HG02678 (cell line): ENCODE measurements around the gene SLC5A1.

Experiments
- ATAC-seq: cut with Tn5 transposase; IDR thresholded peaks from one replicate; pipeline ENCODE4 v1.9.1; 2021; ENCODE audit warnings: mild to moderate bottlenecking, moderate library complexity; ENCODE audit not compliant: unreplicated experiment

Gene SLC5A1

DNA sequence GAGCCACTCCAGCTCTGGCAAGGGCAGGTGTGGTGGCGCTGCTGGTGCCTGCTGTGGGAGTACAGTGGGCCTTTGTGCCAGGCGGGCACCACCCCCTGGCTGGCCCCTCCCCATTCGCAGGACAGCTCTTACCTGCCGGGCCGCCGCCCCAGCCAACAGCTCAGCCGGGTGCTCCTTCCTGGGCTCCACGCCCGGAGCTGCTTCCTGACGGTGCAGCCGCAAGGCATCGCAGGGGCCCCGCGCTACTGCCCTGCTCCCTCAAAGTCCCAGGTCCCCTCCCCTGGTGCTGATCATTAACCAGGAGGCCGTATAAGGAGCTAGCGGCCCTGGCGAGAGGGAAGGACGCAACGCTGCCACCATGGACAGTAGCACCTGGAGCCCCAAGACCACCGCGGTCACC is at the start of gene SLC5A1:
Gene SLC5A1 (plus strand): TSS at position 338 of the 400 bp plus-strand sequence. CDS start 21 bp downstream, at position 359.
- ATAC-seq: no peak

DNA sequence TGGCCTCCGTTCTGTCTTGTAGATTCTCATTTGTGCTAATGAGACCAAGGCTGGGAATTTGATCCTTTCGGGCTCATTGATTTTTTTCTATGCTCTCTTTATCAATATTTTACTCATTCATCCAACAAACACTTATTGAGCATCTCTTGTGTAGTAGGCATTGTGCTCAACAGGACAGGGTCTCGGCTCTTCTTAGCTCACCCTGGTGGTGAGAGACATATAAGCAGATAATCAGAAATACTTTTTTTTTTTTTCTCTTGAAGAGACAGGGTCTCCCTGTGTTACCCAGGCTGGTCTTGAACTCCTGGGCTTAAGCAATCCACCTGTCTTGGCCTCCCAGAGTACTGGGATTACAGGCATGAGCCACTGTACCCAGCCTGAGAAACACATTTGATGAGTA is 48.0 kb upstream of the SLC5A1 start:
- ATAC-seq: no peak

DNA sequence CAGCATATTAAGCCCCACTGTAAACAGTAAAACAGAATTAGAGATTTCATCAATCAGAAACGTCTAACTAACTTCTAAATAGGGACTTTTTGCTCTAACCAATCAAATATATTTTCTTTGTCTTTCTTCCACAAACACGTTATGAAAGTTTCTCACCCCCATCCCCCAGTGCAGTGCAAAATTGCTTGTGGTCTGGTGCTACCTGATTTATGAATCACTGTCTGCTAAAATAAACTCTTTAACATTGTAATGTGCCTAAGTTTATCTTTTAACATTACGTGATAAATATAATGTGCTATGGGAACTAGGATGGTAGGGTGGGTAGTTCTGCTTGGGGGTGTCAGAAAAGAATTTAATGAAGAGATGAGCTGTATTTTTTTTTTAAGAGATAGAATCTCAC is 47.3 kb upstream of the SLC5A1 start:
- ATAC-seq: no peak

DNA sequence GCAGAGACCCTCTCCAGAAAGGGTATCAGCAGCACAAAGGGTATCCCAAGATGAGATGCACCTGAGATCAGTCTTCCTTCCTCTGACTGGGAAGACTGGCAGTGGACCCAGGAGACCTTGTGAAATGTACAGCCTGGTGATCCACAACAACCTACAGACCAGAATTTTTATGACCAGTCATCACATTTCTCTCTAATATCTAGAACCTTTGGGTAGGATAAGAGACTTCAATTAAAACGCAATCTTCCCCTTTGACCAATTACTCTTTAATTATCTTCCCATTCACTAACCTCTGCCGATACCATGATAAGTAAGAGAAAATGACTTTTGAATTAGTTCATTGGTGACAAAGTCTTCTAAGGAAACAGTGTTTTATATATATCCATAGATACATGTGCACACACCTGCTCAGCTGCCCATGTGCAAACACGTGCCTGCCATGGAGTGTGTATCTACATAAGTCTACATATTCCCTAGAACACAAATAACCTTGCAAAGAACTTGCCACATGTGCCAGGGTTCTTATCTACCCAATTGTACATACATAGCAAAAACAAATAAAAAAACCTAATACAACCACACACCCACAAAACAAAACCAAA is 44.2 kb upstream of the SLC5A1 start:
- no peak for ATAC-seq

DNA sequence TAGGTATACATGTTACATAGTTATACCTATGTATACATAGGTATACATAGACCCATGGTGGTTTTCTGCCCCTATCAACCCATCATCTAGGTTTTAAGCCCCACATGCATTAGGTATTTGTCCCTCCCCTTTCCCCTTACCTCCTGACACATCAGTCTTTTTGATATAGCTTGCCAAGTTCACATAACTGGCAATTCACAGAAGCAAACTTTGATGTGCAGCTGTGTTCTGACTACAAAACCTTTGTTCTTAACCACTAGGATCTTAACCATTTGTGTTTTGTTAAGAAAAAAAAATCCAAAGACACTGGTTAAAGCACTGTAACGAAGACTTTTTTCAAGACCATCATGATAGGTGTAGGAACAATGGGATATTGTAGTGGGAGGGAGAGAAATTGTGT is 42.9 kb upstream of the SLC5A1 start:
- ATAC-seq: no peak

DNA sequence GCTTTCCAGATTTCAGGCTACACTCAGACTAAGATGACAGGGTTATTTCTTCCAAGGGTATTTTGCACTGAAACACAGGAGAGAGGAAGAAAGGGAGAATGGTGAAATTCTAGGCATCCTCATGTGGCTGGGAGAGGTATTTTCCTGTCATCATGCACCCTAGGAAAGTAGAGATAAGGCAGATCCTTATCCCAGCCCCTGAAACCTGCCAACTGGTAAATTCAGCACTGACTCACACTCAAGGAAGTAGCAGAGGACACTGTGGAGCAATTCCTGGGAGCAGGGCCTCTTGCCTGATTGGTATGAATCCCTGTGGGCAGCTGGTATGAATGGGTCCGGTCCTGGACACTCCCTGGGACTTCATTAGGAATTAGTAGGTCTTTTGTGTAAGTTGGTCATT is 37.6 kb upstream of the SLC5A1 start:
- no peak for ATAC-seq

DNA sequence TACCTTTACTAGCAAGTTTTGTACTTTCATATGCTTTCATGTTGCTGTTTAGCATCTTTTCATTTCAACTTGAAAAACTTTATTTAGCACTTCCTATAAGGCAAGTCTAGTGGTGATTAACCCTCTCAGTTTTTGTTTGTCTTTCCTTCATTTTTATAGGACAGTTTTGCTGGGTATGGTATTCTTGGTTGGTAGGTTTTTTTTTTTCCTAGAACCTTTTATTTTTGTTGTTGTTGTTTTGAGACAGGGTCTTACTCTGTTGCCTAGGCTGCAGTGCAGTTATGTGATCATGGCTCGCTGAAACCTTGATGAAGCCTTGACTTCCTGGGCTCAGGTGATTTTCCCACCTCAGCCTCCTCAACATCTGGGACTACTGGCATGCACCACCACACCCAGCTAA is 29.9 kb upstream of the SLC5A1 start:
- ATAC-seq: no peak

DNA sequence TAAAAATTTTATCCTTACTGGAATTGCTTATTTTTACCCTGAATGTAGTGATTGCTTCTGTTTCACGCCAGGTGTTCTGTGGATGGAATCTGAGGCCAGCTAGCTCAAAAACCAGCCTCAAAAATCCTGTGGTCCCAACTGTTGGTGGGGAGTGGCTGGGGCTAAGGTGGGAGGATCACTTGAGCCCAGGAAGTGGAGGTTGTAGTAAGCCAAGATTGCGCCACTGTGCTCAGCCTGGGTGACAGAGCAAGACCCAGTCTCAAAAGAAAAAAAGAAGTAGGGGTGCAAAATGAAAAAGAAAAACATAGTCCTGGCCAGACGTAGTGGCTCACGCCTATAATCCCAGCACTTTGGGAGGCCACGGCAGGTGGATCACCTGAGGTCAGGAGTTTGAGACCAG is 27.0 kb upstream of the SLC5A1 start:
- ATAC-seq: no peak

DNA sequence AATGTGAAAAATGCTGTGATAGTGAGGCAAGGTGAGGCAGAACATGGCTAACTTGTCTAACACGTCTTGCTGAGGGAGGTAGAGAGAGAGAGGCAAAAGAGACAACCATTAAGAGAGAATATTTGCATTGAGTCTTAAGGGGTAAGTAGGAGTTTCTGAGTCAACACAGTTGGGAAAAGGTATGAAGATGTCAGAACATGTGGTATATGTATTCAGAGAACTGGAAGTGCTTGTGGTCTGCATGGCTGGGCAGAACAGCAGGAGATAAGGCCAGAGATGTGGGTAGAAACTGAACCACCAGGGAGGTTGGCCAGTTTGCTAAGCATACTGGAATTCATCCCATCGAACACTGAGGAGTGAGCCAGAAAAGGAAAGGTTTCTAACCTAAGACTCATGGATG is 25.0 kb upstream of the SLC5A1 start:
- no peak for ATAC-seq

DNA sequence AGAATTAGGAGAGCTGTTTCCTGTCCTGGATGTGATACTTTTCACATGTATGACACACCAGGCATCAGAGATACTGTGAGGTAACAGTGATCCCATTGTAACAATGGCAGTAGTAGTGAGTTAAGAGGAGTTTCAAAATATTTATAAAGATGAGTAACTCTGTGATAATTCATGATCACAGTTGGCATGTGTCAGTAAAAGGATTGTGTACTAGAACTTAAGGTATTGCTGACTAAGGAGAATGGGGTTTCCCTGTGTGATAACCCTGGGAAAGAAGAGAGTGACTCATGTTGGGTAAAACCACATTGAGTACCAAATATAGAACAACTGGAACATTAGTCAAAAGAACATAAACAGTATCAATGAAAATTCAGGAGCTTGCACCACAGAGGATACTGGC is 22.9 kb upstream of the SLC5A1 start:
- no peak for ATAC-seq

DNA sequence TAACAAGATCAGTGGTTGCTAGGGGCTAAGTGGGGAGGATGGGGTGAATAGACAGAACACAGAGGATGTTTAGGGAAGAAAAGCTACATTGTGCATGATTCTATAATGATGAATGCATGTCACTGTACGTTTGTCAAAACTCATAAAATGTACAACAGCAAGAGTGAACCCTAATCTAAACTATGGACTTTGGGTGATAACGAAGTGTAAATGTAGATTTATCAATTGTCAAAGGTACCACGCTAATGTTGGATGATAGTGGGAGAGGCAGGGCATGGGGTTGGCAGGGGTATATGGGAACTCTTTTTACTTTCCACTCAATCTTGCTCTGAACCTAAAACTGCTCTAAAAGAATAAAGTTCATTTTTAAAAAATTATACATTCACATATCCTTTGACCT is 21.3 kb upstream of the SLC5A1 start:
- no peak for ATAC-seq

DNA sequence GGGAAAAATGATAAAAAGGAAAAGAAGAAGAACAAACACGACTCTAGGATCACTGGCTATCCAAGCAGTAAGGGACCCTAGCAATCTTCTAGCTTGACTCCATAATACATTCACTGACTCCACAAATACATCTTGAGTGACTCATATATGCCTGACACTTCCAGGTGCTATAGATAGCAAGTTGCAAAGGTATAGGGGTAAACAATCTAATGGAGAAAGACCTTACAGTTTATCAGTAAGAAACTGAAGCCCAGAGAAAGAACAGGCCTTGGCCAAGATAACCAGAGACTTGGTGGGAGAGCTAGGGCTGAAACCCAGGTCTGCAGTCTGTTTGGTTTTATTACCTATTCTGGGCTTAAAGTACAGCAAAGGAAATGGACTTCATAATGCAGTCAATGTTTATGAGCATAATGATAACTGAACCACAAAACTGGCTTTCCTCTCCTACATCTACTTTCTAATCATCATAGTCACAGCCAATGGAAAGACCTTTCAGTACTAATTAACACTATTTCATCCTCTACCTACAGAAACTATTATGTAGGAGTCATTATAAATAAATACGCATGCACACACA is 19.7 kb upstream of the SLC5A1 start:
- ATAC-seq: no peak

DNA sequence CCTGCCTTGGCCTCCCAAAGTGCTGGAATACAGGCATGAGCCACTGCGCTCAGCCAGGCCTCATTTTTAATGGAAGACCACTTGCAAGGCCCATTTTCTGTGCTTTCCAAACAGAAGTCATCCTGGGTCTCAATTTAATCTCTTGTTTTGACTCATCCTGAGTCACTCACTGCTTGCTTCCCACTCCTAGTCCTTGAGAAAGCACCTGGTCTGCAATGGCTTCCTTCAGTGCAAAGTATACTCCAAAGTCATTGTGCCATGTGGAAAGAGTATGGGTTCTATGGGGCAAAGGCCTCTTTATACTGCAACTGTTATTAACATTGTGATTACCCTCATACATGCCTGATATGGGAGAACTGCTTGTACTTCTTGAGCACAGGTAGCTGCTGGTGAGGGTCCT is 18.3 kb upstream of the SLC5A1 start:
- no peak for ATAC-seq

DNA sequence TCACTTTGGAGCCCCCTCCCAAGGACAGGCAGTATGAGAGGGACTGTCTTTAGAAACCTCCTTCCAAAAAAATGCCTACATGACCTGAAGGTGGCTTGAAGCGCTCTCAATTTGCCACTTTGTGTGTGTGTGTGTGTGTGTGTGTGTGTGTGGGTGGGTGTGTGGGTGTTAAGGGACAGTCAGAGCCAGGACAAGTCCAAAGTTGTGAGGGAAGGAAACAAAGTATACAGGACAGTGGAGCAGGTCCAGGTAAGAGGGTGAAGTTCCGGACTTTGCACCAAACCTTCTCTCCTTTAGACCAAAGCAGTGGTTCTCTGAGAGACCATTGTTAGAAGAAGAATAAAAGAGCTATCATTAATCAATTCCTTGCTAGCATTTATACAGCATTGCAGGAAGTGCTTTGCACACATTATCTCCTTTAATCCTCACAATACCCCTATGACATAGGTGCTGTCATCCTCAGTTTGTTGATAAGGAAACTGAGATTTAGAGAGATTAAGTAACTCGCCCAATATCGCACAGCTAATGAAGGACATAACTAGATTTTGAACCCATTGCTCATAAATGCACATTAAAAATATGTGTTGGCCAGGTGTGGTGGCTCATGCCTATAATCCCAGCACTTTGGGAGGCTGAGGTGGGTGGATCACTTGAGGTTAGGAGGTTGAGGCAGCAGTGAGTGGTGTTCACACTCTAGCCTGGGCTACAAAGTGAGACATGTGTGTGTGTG is 12.4 kb upstream of the SLC5A1 start:
- ATAC-seq: no peak

DNA sequence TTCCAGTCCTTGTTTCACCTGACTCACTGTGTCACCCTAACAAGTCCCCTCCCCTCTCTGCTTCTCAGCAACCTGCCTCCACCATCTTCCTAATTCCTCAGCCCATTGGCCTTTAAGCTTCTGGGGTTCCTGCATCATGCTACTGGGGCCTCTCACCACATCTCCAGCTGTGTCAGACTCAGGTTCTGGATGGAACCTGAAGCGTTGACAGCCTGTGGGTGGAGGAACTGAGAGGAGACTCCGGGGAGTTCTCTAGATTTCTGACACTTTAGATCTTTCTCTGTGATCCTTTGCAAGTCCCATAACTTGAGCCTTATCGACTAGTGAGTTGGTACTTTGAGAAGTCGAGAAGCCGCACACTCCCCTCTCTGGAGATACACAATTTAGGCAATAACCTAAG is 11.6 kb upstream of the SLC5A1 start:
- no peak for ATAC-seq

DNA sequence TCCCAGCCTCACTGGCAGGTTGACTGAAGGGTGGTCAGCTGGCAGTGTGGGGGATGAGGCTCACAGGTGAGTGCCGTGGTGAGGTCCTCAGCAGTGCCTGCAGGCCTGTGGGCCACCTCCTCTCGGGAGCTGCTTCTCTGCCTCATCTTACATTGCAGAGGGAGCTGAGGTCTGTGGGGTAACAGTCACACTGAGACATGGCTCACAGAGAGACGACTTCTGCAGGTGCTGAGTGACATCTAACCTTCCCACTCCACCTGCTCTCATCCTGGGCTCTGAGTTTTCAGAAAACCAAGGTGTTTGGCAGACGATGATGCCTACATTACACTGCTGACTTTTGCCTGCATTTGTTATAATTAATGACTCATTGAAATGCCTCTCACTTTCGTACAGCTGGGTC is 8.8 kb upstream of the SLC5A1 start:
- ATAC-seq: no peak

DNA sequence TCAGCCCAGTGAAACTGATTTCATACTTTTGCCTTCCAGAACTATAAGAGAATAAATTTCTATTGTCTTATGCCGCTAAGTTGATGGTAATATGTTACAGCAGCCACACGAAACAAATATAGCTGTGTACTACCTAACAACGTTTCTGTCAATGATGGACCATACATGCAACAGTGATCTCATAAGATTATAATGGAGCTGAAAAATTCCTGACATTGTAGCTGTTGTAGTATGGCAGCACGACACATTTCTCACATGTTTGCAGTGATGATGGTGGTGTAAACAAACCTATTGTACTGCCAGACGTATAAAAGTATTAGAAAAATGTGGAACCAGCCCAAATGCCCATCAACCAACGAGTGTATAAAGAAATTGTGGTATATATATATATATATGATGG is 5.8 kb upstream of the SLC5A1 start:
- no peak for ATAC-seq

DNA sequence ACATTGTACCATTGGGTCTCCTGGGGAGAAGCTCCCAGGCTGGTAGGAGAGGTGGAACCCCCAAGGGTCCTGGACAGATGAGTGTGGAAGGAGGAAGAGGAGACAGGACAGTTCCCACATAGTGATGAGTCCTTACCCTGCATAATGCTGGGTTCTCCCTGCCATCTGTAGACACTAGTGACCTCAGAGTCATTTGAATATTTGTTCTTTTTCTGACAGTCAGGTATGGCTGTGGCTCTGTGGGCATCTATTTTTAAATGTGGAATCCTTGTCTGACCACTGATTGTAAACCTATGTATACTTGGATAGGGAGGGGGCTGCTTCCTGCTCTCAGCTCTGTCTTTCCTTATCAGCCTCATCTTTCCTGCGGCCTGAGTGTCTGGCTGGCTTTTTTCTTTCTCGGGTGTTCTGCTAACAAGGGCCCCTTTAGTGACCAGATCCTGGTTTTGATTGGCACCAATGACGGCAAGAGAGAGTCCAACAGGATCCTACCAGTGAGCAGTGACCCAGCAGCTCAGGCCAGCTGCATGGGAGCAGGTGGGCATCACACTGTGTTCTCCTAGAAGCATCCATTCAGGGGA is 2.6 kb upstream of the SLC5A1 start:
- ATAC-seq: no peak

DNA sequence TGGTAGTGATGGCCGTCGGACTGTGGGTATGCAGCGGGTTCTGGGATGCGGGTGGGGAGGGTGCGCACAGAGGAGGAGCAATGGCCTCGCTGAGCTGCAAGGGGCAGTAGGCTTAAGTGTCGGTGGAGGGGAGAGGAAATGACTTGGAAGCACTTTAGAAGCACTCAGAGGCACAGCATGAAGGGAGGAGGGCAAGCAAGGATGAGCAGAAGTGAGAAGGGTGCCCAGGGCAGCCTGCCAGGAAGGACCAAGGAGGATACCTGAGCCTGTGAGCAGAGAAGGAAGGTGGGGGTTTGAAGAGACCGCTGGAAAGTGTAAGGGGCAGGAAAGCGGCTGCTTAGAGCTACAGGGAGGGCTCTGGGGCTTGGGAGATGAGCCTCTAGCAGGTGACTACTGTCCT is 330 bp downstream of the SLC5A1 start:
- ATAC-seq: no peak

DNA sequence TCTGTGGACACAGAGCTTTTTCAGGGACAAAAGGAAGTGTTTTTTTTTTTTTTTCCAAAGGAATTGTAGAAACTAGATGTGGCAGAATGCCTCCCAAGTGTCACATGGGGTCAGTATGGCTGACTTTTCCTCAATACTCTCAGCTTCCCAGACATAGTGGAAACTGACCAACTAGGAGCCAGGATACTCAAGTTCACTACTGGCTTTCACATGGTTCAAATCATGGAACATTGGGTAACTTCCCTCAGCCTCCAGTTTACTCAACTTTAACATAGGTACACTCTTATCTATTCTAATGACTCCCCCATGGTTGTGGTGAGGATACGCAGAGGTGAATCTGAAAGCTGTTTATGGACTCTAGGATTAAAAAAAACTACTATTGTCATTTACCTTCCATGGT is 1.4 kb downstream of the SLC5A1 start:
- no peak for ATAC-seq

DNA sequence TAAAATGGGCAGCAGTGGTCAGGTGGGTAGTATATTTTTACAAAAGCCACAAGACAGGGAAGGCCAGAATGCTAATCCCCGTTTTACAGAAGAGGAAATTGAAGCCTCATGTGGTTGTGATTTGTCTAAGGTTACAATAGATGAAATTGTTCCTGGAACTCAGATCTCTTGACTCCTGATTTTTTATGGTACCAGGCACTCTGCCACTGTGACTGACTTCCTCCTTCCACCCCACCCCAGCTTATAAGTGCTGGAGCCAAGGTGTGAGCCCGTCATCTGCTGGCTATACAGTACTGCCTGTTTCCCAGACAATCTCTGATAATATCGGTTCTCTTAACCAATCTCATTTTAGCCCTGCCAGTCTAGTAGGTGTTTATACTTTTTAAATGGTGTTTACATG is 1.9 kb downstream of the SLC5A1 start:
- ATAC-seq: no peak

DNA sequence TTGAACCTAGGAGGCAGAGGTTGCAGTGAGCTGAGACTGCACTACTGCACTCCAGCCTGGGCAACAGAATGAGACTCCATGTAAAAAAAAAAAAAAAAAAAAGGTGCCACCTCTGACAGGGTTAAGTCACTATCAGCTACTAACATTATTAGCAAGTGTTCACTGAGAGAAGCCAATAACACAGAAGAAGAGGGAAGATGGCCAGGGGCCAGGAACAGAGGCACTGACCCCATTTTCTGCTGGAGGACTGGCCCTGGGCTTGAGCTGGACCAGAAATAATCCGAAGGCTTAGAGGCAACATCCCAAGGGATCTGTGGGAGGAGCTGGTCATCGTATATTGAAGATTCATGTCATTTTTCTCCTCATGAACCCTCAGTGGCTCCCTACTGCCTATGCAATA is 5.0 kb downstream of the SLC5A1 start:
- ATAC-seq: no peak
